ENCODE data around the gene CKAP2L. TPM values are rescaled to one million over a fixed set of nuclear protein-coding genes. Genes with fewer than 3 reads are reported as not detected.

CKAP2L gene
- total and polyA plus RNA-seq, 9 donors = 0.11 to 1.4 (median 0.15) TPM; not detected in 3

GRCh38 chr2:112714331-112714730, 50.1 kb downstream of the CKAP2L start:
- 72 to 77% (median 73%) methylated on average over 4 of the region's 4 CpGs for WGBS, 3 donors
- Histone ChIP-seq H3K36me3 (no peaks in the 10 kb centered on the region), H3K4me3 (no peak overlapping the region), H3K27ac (no peak overlapping the region), H3K9me3 (no peaks in the 10 kb centered on the region), H3K27me3 (no peaks in the 10 kb centered on the region), H3K4me1 (ENCODE audit: insufficient read depth) (no peaks in the 10 kb centered on the region)
- intact Hi-C loops (cut with DNase I) = no loop called here
- no peak for DNase-seq
- no peak for TF ChIP-seq POLR2A (IDR thresholded peaks at IDR 0.05)
- no peak for TF ChIP-seq CTCF (IDR thresholded peaks at IDR 0.05)
- TF ChIP-seq EP300 (IDR thresholded peaks at IDR 0.05) = no peak

GRCh38 chr2:112713926-112714325, 50.5 kb downstream of the CKAP2L start:
- no peak overlapping the region for H3K27ac ChIP-seq
- intact Hi-C loops (cut with DNase I) = no loop called here
- H3K4me1 ChIP-seq (ENCODE audit: insufficient read depth) = no peaks in the 10 kb centered on the region
- H3K27me3 ChIP-seq = no peaks in the 10 kb centered on the region
- no peaks in the 10 kb centered on the region for H3K36me3 ChIP-seq
- H3K4me3 ChIP-seq = no peak overlapping the region
- H3K9me3 ChIP-seq = no peaks in the 10 kb centered on the region
- DNase-seq = no peak
- WGBS, 3 donors = 85 to 93% (median 88%) methylated on average over 7 of the region's 7 CpGs
- no peak for TF ChIP-seq CTCF (IDR thresholded peaks at IDR 0.05)
- no peak for TF ChIP-seq EP300 (IDR thresholded peaks at IDR 0.05)
- no peak for TF ChIP-seq POLR2A (IDR thresholded peaks at IDR 0.05)

GRCh38 chr2:112713585-112713925, 50.9 kb downstream of the CKAP2L start:
- H3K27me3 ChIP-seq = no peaks in the 10 kb centered on the region
- no peak for DNase-seq
- H3K4me1 ChIP-seq (ENCODE audit: insufficient read depth) = no peaks in the 10 kb centered on the region
- intact Hi-C loops (cut with DNase I) = no loop called here
- no peaks in the 10 kb centered on the region for H3K9me3 ChIP-seq
- no peak overlapping the region for H3K4me3 ChIP-seq
- TF ChIP-seq EP300 (IDR thresholded peaks at IDR 0.05) (no peak), CTCF (IDR thresholded peaks at IDR 0.05) (no peak), POLR2A (IDR thresholded peaks at IDR 0.05) (no peak)
- 7 to 21% (median 7%) methylated on average over 7 of the region's 7 CpGs for WGBS, 3 donors
- H3K36me3 ChIP-seq = no peaks in the 10 kb centered on the region
- H3K27ac ChIP-seq = no peak overlapping the region

- intact Hi-C loops (cut with DNase I) = no loop called here
- 12 to 20% (median 15%) methylated on average over 17 of the region's 17 CpGs for WGBS, 3 donors
- no peak for DNase-seq
These were observed 51.4 kb downstream of the CKAP2L start for GRCh38 chr2:112712903-112713584.

More at GRCh38 chr2:112712903-112713584, 51.4 kb downstream of the CKAP2L start:
- Histone ChIP-seq H3K36me3 (no peaks in the 10 kb centered on the region), H3K4me1 (ENCODE audit: insufficient read depth) (no peaks in the 10 kb centered on the region), H3K9me3 (no peaks in the 10 kb centered on the region), H3K4me3 (no peak overlapping the region), H3K27me3 (no peaks in the 10 kb centered on the region), H3K27ac (no peak overlapping the region)
- TF ChIP-seq POLR2A (IDR thresholded peaks at IDR 0.05) (no peak), EP300 (IDR thresholded peaks at IDR 0.05) (no peak), CTCF (IDR thresholded peaks at IDR 0.05) (no peak)
